GM13977 (cell line): ENCODE data around the gene FAM83G.
"Not testable (repeated sequence)": the region's sequence is repeated elsewhere in the genome, so short reads cannot be mapped to it uniquely, and the experiment has no call there.

Source experiments
- DNase-seq: peaks from one replicate; pipeline ENCODE4 v3.0.0; 2012; ENCODE audit warnings: low spot score
- in situ Hi-C: fragments of 300-500 bp; cut with MboI; formaldehyde crosslinking; loops from one replicate; pipeline ENCODE4 v1.12.0; 2022; ENCODE audit warnings: low sequenced_read_pairs, low pct_unique_long_range_greater_than_20kb, mixed read lengths, inconsistent platforms; ENCODE audit not compliant: unreplicated experiment
- TF ChIP-seq, protein P1 (sequence below): IDR thresholded peaks from 2 replicates; pipeline ENCODE4 v1.5.1; 2012; ENCODE audit warnings: mild to moderate bottlenecking, control low read depth; ENCODE audit not compliant: insufficient read depth; ENCODE audit errors: extremely low read depth, missing control alignments

Gene FAM83G, protein sequence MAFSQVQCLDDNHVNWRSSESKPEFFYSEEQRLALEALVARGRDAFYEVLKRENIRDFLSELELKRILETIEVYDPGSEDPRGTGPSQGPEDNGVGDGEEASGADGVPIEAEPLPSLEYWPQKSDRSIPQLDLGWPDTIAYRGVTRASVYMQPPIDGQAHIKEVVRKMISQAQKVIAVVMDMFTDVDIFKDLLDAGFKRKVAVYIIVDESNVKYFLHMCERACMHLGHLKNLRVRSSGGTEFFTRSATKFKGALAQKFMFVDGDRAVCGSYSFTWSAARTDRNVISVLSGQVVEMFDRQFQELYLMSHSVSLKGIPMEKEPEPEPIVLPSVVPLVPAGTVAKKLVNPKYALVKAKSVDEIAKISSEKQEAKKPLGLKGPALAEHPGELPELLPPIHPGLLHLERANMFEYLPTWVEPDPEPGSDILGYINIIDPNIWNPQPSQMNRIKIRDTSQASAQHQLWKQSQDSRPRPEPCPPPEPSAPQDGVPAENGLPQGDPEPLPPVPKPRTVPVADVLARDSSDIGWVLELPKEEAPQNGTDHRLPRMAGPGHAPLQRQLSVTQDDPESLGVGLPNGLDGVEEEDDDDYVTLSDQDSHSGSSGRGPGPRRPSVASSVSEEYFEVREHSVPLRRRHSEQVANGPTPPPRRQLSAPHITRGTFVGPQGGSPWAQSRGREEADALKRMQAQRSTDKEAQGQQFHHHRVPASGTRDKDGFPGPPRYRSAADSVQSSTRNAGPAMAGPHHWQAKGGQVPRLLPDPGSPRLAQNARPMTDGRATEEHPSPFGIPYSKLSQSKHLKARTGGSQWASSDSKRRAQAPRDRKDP

DNA sequence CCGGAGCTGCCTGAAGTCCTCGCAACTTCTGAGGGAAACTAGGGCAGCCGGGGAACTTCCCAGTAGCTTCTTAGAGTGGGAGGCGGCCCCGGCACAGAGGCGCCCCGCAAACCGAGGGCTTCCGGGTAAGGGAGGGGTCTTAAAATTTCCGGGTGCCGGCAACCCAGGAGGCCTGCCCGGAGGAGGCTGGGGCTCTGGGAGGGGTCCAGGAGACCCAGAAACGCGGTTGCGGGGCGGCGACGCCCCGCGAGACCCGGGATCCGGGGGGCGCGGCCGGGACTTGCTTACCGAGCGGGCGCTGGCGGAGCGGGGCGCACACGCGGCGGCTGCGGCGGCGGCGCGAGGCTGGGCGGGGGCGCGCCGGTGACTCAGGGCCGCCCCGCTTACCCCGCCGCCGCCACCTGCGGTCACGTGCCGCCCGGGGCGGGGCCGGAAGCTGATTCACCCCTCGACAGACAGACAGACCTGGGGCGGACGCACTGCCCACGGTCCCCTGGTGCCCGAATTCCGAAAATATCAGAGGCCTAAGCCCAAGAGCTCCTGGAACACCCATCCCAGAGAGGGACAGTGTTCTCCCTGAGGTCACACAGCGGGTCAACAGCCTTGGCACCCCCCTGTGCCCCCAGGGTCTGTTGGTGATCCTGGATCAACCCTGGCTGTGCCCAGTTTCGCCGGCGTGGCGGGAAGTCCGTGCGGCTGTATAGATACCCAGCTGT is at the start of gene FAM83G:
FAM83G (minus strand) TSS at position 344 of the 716 bp plus-strand sequence. CDS start 723 bp downstream, outside the sequence.
- TF ChIP-seq, protein P1, sequence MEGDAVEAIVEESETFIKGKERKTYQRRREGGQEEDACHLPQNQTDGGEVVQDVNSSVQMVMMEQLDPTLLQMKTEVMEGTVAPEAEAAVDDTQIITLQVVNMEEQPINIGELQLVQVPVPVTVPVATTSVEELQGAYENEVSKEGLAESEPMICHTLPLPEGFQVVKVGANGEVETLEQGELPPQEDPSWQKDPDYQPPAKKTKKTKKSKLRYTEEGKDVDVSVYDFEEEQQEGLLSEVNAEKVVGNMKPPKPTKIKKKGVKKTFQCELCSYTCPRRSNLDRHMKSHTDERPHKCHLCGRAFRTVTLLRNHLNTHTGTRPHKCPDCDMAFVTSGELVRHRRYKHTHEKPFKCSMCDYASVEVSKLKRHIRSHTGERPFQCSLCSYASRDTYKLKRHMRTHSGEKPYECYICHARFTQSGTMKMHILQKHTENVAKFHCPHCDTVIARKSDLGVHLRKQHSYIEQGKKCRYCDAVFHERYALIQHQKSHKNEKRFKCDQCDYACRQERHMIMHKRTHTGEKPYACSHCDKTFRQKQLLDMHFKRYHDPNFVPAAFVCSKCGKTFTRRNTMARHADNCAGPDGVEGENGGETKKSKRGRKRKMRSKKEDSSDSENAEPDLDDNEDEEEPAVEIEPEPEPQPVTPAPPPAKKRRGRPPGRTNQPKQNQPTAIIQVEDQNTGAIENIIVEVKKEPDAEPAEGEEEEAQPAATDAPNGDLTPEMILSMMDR = no peak
- peak; percentile 94 for DNase-seq
- in situ Hi-C loops = loop anchor here (25.0 kb wide), 1 partner anchor 192 kb away; no protein-coding TSS in a partner anchor

DNA sequence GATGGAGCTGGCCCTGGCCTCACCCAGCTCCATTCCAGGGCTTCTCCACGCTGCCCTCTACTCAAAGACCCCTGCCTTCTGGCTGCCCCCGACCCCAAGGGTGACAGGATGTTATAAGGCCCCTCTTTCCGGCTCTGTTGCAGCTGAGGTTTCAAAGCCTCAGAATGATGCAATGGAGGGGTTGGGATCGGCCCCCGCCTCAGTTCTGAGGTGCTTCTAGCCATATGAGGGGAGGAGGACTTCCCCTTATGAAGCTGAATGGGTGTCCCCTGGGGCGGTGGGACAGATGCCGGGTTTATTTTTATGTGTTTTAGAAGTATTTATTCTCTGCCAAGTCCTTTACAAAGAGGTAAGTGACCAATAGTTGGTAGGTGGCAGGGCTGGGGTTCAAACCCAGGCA is 44.3 kb upstream of the FAM83G start:
- in situ Hi-C loops, DNase-seq: not testable (repeated sequence)

DNA sequence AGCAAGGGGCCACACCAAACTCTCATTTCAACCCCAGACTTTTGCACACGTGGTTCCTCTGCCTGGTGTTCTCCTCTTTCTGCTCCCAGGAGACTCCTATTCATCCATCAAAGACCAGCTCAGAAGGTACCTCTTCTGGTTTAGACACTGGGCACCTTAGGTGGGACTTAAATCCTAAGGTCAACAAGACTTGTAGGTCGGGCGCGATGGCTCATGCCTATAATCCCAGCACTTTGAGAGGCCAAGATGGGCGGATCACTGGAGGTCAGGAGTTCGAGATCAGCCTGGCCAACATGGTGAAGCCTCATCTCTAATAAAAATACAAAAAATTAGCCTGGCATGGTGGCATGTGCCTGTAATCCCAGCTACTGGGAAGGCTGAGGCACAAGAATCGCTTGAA is 42.9 kb upstream of the FAM83G start:
- DNase-seq, in situ Hi-C loops: not testable (repeated sequence)

DNA sequence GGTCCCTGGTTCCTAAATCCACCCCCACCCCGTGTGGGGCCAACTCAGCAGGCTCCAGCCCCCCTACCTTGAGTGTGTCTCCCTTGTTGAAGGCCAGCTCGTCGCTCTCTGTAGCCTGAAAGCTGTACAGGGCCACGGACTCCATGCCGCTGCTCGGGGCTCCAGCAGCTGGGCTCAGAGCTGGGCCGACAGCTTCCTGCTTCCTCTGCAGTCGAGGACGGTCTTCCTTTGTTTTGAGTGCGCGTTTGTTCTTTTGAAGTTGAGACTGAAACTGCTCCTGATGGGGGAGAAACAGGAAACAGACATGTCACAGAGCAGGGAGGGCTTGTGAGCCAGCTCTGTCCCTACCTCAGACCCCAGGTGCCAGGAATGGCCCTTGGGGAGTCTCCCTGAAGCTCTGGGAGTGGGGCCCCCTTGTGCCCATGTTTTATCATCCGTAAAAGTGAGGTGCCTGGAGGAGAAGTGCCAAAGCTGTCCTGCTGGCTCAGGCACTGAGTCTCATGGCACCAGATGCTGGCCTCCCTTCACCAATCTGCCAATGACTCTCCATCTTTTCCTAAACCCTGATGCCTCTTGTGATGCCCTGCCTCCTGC is 42.3 kb upstream of the FAM83G start, which contains the start of gene GRAP:
GRAP (minus strand) TSS at position 176 of the 594 bp plus-strand sequence; CDS start at position 145, 31 bp downstream.
- in situ Hi-C loops, DNase-seq: not testable (repeated sequence)

DNA sequence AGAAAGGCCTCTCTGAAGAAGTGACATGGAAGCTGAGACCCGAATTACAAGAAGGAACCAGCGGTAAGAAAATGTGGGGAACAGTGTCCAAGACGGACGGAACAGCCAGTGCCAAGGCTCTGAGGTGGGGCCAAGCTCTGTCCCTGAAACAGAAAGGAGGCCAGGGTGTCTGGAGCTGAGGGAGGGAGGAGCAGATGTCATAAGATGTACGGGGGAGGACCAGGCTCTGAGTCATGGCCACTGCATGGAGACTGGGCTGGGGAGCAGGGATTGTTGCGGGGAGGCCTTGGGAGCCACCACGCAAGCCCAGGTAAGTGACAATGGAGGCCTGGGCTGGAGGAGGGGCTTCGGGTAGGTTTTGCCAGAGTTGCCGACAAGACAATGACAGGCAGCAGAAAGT is 40.1 kb upstream of the FAM83G start:
- DNase-seq, in situ Hi-C loops: not testable (repeated sequence)

DNA sequence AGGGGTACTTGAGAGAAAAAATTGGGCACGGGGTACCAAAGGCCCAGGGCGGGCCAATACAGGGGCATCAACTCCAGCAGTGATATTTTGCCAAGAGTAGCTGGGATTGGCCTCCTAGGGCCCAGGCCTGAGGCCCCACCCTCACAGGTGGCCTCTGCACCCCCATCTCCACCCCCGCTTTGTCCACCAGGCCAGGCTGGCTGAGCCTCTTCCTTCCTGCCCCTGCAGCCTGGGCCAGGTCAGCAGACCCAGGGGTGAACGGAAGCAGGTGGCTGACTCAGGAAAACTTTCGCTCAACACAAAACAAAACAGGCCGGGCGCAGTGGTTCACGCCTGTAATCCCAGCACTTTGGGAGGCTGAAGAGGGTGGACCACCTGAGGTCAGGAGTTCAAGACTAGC is 38.5 kb upstream of the FAM83G start:
- DNase-seq, in situ Hi-C loops: not testable (repeated sequence)

DNA sequence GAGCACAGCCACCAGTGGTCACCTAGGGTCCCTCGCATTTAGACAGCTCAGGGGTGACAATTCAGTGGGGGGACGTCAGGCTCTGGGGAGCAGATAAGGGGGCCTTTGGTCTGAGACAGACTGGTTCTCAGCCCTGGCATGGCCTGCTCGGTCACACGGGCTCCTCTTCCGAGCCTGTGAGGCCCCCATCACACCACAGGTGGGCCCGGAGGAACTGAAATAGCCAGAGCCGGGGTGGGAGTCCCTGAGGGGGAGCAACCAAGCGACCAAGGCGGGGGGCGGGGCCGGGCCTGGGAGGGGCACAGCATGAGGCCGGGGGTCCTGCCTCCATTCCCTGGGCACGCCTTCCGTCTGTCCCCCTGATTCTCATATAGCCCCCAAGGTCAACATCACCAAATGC is 37.8 kb upstream of the FAM83G start:
- in situ Hi-C loops, DNase-seq: not testable (repeated sequence)

DNA sequence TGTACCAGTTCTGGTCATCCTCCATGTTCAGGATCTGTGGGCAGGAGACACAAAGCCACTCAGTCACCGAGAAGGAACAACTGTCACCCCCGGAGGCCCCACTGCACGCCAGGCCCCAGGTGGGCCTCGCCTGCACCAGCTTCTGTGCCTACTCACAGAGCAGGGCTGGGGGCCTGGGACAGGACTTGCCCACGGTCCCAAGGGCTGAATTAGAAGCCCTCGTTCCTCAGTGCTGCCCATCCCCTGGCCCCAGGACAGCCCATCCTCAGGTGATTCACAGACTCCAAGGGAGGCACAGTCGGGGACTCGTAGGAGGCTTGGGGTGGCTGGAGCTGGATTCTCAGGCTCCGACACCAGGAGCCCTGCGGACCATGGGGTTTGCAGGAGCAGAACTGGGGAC is 37.3 kb upstream of the FAM83G start:
- in situ Hi-C loops, DNase-seq: not testable (repeated sequence)

DNA sequence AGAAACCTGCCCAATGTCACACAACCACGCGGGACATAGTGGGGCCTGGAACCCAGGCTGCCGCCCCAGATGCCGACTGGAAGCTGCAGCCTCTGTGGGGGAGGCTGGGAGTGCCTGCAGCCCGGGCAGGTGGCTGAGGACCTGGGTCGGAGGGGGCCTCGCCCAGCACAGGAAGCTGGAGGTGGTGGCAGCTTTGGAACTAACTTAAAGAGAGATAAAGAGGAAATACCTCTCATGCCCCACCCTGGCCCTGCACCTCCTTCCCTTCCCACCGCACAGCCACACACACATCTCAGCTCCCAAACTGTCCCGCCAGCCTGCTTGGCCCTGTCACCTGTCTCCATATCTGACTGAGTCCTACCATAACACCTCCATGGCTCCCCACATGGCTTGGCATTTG is 35.8 kb upstream of the FAM83G start:
- DNase-seq, in situ Hi-C loops: not testable (repeated sequence)

DNA sequence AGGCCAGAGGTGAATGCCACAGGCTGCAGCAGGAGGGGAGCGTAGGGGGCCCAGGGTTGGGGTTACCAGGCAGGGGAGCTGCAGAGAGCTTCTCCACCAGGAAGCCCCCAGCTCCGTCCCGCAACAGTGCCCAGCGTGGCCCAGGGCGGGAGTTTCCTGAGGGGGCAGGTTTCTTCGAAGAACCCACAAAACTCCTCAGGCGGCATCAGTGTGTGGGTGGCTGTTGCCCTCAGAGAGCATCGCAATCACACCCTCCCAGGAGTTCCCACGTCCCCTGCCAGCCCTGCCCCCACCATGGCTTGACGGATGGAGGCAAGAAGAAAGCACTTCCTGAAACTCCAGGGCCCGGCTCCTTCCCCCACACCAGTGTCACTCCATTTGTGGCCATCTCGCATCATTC is 34.2 kb upstream of the FAM83G start:
- in situ Hi-C loops, DNase-seq: not testable (repeated sequence)

DNA sequence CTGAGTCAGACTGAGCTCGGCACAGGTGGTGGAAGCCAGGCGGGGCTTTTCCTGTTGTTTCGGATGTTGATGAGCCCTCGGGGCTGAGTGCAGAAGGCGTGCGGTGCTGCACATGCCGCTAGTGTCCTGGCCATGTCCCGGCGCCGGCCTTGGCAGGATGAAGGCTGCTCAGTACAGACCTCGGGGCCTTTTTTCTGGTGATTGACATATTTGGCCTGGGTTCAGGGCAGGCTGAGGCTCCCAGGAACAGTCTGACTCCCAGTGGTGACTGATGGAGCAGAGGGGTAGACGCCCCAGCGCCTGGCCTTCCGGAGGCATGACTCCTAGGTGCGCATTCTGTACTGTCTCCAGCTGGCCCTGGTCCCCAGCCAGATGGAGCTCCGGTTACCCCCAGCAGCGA is 33.4 kb upstream of the FAM83G start:
- in situ Hi-C loops = not testable (repeated sequence)

DNA sequence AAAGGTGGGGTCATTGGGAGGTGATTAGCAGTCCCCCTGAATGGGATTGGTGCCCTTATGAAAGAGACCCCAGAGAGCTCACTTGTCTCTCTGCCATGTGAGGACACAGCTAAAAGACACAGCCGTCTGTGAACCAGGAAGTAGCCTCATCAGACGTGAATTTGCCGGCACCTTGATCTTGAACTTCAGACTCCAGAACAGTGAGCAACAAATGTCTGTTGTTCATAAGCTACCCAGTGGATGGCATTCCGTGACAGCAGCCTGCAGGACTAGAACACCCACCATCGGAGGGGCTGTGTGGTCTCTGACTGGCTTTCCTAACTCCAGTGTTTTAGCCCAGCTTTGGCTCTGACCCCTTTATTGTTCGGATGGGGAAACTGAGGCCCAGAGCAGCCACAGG is 33.0 kb upstream of the FAM83G start:
- in situ Hi-C loops, DNase-seq: not testable (repeated sequence)

More for the DNA sequence above, 33.4 kb upstream of the FAM83G start:
- DNase-seq = not testable (repeated sequence)

DNA sequence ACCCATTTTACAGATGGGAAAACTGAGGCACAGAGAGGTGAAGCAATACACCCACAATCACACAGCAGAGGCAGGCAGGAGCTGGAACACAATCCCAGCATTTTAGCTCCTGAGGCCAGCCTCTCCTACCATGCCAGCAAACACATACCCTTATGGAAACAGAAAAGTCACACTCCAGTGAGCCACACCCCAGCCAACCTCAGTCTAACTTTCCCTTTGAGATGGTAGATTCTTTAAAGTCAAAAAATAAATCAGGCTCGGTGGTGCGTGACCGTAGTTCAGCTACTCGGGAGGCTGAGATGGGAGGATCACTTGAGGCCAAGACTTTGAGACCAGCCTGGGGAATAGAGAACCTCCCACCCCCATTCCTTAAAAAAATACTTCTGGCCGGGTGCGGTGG is 31.6 kb upstream of the FAM83G start:
- in situ Hi-C loops, DNase-seq: not testable (repeated sequence)

DNA sequence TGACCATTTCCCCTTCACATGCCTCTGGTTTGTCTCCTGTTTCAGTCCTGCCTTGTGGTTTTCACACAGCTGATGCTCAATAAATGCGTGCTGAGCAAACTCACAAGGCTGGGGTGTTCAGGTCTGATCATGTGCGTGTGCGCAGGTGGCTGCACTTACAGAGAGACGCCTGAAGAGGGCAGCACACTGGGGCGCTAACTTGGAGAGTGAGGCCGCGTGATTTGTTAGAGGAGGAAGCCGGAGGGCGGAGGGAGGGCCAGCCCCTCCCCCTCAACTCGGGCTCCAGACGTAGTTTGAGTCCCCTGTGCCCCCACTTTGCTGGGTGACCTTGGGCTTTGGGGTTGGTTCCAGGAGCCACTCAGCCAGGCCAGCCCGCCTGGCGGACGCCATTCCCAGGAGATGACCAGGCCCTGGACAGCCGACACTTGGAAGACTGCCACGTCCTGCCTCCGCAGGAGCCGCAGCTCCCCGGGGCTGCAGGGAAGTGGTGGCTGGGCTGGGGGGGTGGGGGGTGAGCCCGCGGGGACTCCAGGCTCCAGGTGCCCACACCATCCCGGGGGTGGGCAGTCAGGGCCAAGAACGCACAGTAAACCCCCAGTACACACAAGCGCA is 27.9 kb upstream of the FAM83G start:
- DNase-seq, in situ Hi-C loops: not testable (repeated sequence)
